ENCODE results near the gene PAX7. TPM values are rescaled to one million over a fixed set of nuclear protein-coding genes. Genes with fewer than 3 reads are reported as not detected.

The PAX7 gene
- total RNA-seq, 1 experiment from 2014 or later = 0.24 TPM

DNA sequence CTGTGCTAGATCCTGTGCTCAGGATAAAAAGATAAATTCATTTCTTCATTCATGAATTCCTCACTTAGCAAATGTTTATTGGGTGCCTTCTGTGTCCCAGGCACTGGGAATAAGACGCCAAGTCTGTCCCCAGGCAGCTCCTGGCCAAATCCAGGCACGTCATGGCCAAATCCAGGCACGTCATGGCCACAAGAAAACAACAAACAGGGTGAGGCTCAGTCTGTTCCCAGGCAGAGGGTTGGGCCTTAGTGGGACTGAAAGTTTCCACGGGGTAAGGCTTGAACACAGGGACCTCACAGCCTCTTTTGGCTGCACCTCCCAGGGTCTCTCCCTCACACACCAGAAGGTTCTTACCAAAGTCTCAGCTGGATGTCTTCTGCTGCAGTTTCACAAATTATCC lies 95.7 kb downstream of the PAX7 start:
- TF ChIP-seq TEAD4 (CRISPR knock-in tag; IDR thresholded peaks at IDR 0.05) = no peak
- Mint-ChIP-seq H3K9me3 (no peaks in the 10 kb centered on the region), H3K27ac (no peak overlapping the region), H3K36me3 (no peaks in the 10 kb centered on the region), H3K4me1 (peaks cover 19% of the 10 kb centered on the region), H3K27me3 (ENCODE audit: low read depth) (peaks cover 16% of the 10 kb centered on the region), H3K4me3 (no peak overlapping the region)
- ATAC-seq = no peak
- no peak for DNase-seq (ENCODE audit: low spot score)
- ChIA-PET POLR2A (no interaction called here), CTCF (interaction anchor here (1.0 kb wide), 1 partner anchor 129 kb away, joined by 4 read pairs; no protein-coding TSS in a partner anchor)

DNA sequence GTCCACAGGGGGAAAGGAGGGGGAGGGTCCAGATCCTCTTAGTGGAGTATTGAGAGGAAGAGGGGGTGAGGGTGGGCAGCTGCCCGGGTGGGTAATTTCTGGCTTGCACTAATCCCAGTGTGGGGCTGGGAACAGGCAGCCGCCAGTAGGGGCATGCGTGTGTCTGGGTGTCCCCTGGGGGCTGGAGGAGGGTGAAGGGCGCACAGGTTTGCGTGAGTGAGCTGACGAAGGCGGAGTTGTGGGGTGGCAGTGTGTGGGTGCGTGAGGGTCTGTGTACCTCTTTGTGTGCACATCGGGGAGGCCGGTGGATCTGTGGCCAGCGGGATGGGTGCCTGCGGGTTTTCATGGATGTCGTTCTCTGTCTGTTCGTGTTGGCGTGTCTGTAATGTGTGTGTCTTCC lies 97.3 kb downstream of the PAX7 start:
- no peaks in the 10 kb centered on the region for H3K36me3 Mint-ChIP-seq
- no peak for DNase-seq (ENCODE audit: low spot score)
- ATAC-seq = no peak
- no peaks in the 10 kb centered on the region for H3K9me3 Mint-ChIP-seq
- ChIA-PET CTCF (interaction anchor here (1.2 to 1.8 kb wide), 2 partner anchors 66 to 130 kb away, joined by 6 read pairs; no protein-coding TSS in a partner anchor), POLR2A (no interaction called here)
- peaks cover 6% of the 10 kb centered on the region for H3K27me3 Mint-ChIP-seq (ENCODE audit: low read depth)
- no peak overlapping the region for H3K4me3 Mint-ChIP-seq
- H3K4me1 Mint-ChIP-seq = peaks cover 19% of the 10 kb centered on the region
- H3K27ac Mint-ChIP-seq = no peak overlapping the region
- TF ChIP-seq MYBL2 (CRISPR knock-in tag; IDR thresholded peaks at IDR 0.05) = no peak
- TF ChIP-seq KAT7 (CRISPR knock-in tag; IDR thresholded peaks at IDR 0.05; ENCODE audit: borderline replicate concordance) = no peak
- no peak for TF ChIP-seq ZBTB21 (CRISPR knock-in tag; IDR thresholded peaks at IDR 0.05; ENCODE audit: borderline replicate concordance)
- no peak for TF ChIP-seq FOXP1 (CRISPR knock-in tag; IDR thresholded peaks at IDR 0.05; ENCODE audit: borderline replicate concordance)
- TF ChIP-seq SMAD3 (CRISPR knock-in tag; IDR thresholded peaks at IDR 0.05; ENCODE audit: borderline replicate concordance) = no peak
- no peak for TF ChIP-seq ZNF138 (CRISPR knock-in tag; conservative IDR thresholded peaks at IDR 0.05)
- TF ChIP-seq, protein P1, sequence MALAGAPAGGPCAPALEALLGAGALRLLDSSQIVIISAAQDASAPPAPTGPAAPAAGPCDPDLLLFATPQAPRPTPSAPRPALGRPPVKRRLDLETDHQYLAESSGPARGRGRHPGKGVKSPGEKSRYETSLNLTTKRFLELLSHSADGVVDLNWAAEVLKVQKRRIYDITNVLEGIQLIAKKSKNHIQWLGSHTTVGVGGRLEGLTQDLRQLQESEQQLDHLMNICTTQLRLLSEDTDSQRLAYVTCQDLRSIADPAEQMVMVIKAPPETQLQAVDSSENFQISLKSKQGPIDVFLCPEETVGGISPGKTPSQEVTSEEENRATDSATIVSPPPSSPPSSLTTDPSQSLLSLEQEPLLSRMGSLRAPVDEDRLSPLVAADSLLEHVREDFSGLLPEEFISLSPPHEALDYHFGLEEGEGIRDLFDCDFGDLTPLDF (CRISPR knock-in tag; IDR thresholded peaks at IDR 0.05) = no peak
- TF ChIP-seq NFYB (CRISPR knock-in tag; conservative IDR thresholded peaks at IDR 0.05; ENCODE audit: low read depth) = no peak
- TF ChIP-seq CREB1 (CRISPR knock-in tag; IDR thresholded peaks at IDR 0.05) = no peak
- TF ChIP-seq, protein P2, sequence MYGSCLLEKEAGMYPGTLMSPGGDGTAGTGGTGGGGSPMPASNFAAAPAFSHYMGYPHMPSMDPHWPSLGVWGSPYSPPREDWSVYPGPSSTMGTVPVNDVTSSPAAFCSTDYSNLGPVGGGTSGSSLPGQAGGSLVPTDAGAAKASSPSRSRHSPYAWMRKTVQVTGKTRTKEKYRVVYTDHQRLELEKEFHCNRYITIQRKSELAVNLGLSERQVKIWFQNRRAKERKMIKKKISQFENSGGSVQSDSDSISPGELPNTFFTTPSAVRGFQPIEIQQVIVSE (CRISPR knock-in tag; IDR thresholded peaks at IDR 0.05; ENCODE audit: borderline replicate concordance) = no peak
- TF ChIP-seq ESRRA (CRISPR knock-in tag; IDR thresholded peaks at IDR 0.05; ENCODE audit: borderline replicate concordance) = no peak
- TF ChIP-seq ZNF121 (CRISPR knock-in tag; IDR thresholded peaks at IDR 0.05) = no peak
- TF ChIP-seq NFE2L1 (CRISPR knock-in tag; IDR thresholded peaks at IDR 0.05) = no peak
- TF ChIP-seq, protein P3, sequence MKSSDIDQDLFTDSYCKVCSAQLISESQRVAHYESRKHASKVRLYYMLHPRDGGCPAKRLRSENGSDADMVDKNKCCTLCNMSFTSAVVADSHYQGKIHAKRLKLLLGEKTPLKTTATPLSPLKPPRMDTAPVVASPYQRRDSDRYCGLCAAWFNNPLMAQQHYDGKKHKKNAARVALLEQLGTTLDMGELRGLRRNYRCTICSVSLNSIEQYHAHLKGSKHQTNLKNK (CRISPR knock-in tag; IDR thresholded peaks at IDR 0.05) = no peak
- TF ChIP-seq, protein P4, sequence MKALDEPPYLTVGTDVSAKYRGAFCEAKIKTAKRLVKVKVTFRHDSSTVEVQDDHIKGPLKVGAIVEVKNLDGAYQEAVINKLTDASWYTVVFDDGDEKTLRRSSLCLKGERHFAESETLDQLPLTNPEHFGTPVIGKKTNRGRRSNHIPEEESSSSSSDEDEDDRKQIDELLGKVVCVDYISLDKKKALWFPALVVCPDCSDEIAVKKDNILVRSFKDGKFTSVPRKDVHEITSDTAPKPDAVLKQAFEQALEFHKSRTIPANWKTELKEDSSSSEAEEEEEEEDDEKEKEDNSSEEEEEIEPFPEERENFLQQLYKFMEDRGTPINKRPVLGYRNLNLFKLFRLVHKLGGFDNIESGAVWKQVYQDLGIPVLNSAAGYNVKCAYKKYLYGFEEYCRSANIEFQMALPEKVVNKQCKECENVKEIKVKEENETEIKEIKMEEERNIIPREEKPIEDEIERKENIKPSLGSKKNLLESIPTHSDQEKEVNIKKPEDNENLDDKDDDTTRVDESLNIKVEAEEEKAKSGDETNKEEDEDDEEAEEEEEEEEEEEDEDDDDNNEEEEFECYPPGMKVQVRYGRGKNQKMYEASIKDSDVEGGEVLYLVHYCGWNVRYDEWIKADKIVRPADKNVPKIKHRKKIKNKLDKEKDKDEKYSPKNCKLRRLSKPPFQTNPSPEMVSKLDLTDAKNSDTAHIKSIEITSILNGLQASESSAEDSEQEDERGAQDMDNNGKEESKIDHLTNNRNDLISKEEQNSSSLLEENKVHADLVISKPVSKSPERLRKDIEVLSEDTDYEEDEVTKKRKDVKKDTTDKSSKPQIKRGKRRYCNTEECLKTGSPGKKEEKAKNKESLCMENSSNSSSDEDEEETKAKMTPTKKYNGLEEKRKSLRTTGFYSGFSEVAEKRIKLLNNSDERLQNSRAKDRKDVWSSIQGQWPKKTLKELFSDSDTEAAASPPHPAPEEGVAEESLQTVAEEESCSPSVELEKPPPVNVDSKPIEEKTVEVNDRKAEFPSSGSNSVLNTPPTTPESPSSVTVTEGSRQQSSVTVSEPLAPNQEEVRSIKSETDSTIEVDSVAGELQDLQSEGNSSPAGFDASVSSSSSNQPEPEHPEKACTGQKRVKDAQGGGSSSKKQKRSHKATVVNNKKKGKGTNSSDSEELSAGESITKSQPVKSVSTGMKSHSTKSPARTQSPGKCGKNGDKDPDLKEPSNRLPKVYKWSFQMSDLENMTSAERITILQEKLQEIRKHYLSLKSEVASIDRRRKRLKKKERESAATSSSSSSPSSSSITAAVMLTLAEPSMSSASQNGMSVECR (CRISPR knock-in tag; IDR thresholded peaks at IDR 0.05; ENCODE audit: borderline replicate concordance) = no peak
- TF ChIP-seq NFATC4 (CRISPR knock-in tag; IDR thresholded peaks at IDR 0.05) = no peak

DNA sequence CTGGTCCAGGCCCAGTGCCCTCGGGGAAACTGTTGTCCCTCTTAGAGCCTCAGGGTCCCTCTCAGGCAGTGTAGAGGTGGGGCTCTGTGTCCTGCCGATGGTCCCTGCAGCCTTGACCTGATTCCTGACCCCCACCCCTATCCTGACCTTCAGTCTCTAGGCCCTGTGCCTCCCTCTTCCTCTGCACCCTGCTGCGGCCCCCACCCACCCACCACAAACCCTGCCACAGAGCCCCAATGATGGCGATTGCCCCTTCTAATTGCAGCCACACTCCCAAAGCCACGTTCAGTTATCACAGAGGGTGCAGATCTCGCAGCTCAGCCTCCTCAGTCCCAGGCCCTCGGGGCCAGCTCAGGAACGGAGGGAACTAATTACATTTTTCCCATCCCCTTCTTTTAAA lies 99.7 kb downstream of the PAX7 start:
- no peak for DNase-seq (ENCODE audit: low spot score)
- H3K4me1 Mint-ChIP-seq = peaks cover 7% of the 10 kb centered on the region
- POLR2A ChIA-PET = no interaction called here
- H3K4me3 Mint-ChIP-seq = no peak overlapping the region
- CTCF ChIA-PET = interaction anchor here (3.6 kb wide), 1 partner anchor 183 kb away, joined by 12 read pairs; no protein-coding TSS in a partner anchor
- peaks cover 5% of the 10 kb centered on the region; the same call in 1 of the 2 replicates for H3K27me3 Mint-ChIP-seq (ENCODE audit: low read depth)
- no peak overlapping the region for H3K27ac Mint-ChIP-seq
- H3K36me3 Mint-ChIP-seq = no peaks in the 10 kb centered on the region
- no peak for ATAC-seq
- H3K9me3 Mint-ChIP-seq = no peaks in the 10 kb centered on the region
- TF ChIP-seq ETV6 (CRISPR knock-in tag; IDR thresholded peaks at IDR 0.05) (no peak), CREB1 (CRISPR knock-in tag; IDR thresholded peaks at IDR 0.05) (no peak), ZNF219 (CRISPR knock-in tag; IDR thresholded peaks at IDR 0.05; ENCODE audit: borderline replicate concordance) (no peak), MYBL2 (CRISPR knock-in tag; IDR thresholded peaks at IDR 0.05) (no peak)
- TF ChIP-seq, protein P5, sequence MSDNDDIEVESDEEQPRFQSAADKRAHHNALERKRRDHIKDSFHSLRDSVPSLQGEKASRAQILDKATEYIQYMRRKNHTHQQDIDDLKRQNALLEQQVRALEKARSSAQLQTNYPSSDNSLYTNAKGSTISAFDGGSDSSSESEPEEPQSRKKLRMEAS (CRISPR knock-in tag; IDR thresholded peaks at IDR 0.05) = no peak
- TF ChIP-seq, protein P6, sequence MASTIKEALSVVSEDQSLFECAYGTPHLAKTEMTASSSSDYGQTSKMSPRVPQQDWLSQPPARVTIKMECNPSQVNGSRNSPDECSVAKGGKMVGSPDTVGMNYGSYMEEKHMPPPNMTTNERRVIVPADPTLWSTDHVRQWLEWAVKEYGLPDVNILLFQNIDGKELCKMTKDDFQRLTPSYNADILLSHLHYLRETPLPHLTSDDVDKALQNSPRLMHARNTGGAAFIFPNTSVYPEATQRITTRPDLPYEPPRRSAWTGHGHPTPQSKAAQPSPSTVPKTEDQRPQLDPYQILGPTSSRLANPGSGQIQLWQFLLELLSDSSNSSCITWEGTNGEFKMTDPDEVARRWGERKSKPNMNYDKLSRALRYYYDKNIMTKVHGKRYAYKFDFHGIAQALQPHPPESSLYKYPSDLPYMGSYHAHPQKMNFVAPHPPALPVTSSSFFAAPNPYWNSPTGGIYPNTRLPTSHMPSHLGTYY (CRISPR knock-in tag; IDR thresholded peaks at IDR 0.05) = no peak
- TF ChIP-seq, protein P7, sequence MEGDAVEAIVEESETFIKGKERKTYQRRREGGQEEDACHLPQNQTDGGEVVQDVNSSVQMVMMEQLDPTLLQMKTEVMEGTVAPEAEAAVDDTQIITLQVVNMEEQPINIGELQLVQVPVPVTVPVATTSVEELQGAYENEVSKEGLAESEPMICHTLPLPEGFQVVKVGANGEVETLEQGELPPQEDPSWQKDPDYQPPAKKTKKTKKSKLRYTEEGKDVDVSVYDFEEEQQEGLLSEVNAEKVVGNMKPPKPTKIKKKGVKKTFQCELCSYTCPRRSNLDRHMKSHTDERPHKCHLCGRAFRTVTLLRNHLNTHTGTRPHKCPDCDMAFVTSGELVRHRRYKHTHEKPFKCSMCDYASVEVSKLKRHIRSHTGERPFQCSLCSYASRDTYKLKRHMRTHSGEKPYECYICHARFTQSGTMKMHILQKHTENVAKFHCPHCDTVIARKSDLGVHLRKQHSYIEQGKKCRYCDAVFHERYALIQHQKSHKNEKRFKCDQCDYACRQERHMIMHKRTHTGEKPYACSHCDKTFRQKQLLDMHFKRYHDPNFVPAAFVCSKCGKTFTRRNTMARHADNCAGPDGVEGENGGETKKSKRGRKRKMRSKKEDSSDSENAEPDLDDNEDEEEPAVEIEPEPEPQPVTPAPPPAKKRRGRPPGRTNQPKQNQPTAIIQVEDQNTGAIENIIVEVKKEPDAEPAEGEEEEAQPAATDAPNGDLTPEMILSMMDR (IDR thresholded peaks at IDR 0.05) = no peak
